Bronchial epithelial cell (primary cell): Measurements from ENCODE around the gene ITM2B. TPM values are rescaled to one million over a fixed set of nuclear protein-coding genes. Genes with fewer than 3 reads are reported as not detected.
"Not testable (repeated sequence)": the region's sequence is repeated elsewhere in the genome, so short reads cannot be mapped to it uniquely, and the experiment has no call there.

Experiments used
- DNase-seq: peaks from one replicate; pipeline ENCODE4 v3.0.0-alpha.2; 2010; ENCODE audit warnings: low read depth
- FAIRE-seq: peaks from 2 replicates; lab custom pipeline; 2011; peaks lifted over from hg19 to GRCh38; lab: Jason Lieb, UNC
- H3K27me3 ChIP-seq: 2 replicates; pipeline ENCODE4 v1.5.1; 2011; ENCODE audit warnings: low read length; ENCODE audit not compliant: control insufficient read depth, insufficient read depth
- H3K36me3 ChIP-seq: 2 replicates; pipeline ENCODE4 v1.5.1; 2011; ENCODE audit warnings: low read length; ENCODE audit not compliant: control insufficient read depth, insufficient read depth
- H3K4me3 ChIP-seq: 2 replicates; pipeline ENCODE4 v1.5.1; 2011; ENCODE audit warnings: mild to moderate bottlenecking, low read depth, low read length, control low read depth
- CTCF ChIP-seq: IDR thresholded peaks from 2 replicates; pipeline ENCODE4 v1.5.1; 2011; ENCODE audit warnings: mild to moderate bottlenecking, moderate library complexity, low read length, control low read depth, inconsistent platforms; ENCODE audit not compliant: insufficient read depth, severe bottlenecking
- total RNA-seq: library from RNA; depleted of rRNA; stranded (reverse); fragments of >200 nt; gene quantifications from 2 replicates; pipeline ENCODE4 v1.2.1, GENCODE V29; 2014

Gene ITM2B
- total RNA-seq, 1 donor from 2014 or later = 57.4 TPM

DNA sequence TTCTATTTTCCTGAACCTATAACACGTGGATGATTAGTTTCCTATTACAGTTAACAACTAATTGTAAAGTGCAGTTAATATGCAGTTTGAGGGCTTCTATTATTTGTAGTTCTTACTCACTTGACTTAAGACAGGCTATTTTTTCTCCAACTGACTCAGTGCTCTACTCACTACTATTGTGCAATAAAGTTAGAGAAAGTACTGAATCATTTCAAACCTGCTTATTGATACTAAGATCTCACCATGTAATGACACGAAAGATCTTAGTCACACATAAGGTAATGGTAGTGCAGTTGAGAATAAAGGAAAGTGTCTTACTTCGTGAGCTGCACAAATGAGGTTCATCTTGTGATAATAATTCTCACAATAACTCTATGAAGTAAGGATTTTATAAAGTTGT, 22.8 kb upstream of the ITM2B start:
- TF ChIP-seq CTCF = no peak
- Histone ChIP-seq H3K36me3 (no peaks in the 10 kb centered on the region), H3K4me3 (no peak overlapping the region), H3K27me3 (no peaks in the 10 kb centered on the region)
- no peak for FAIRE-seq
- peak; percentile 100 for DNase-seq

DNA sequence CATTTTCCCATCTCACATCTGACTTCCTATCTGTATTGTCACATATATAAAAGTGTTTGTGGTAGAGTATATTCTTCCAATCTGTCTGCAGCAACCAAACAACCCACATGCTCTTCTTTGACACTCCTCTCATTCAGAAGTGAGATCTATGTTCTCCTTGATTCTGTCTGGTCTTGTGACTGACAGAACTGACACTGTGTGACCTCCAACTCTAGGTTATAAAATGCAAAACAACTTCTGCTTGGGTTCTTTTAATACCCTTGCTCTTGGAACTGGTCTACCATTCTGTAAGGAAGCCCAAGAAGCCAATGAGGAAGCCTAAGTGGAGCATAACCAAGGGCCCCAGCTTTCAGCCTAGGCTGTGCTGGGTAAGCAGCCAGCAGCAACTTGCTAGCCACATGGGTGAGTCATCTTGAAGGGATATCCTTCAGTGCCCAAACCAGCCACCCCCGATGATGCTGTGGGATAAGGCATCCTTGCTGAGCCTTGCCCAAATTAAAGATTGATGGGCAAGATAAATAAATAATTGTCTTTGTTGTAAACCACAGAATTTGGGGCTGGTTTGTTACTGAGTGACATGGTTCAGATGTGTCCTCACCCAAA, 18.4 kb upstream of the ITM2B start:
- no peak for FAIRE-seq
- H3K36me3 ChIP-seq = no peaks in the 10 kb centered on the region
- no peak overlapping the region for H3K4me3 ChIP-seq
- H3K27me3 ChIP-seq = no peaks in the 10 kb centered on the region
- peak; percentile 49 for DNase-seq
- no peak for TF ChIP-seq CTCF

DNA sequence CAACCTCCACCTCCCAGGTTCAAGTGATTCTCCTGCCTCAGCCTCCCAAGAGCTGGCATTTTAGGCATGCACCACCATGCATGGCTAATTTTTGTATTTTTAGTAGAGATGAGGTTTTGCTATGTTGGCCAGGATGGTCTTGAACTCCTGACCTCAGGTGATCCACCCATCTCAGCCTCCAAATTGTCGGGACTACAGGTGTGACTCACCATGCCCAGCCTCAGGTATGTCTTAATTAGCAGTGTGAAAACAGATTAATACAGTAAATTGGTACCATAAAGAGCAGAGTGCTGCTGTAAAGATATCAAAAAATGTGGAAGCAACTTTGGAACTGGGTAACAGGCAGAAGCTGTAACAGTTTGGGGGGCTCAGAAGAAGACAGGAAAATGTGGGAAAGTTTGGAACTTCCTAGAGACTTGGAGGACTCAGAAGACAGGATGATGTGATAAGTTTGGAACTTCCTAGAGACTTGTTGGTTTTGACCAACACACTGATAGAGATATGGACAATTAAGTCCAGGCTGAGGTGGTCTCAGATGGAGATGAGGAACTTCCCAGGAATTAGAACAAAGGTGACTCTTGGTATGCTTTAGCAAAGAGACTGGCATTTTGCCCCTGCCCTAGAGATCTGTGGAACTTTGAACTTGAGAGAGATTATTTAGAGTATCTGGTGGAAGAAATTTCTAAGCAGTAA, 17.3 kb upstream of the ITM2B start:
- H3K4me3 ChIP-seq, H3K36me3 ChIP-seq, H3K27me3 ChIP-seq, FAIRE-seq, DNase-seq: not testable (repeated sequence)

- no peak for TF ChIP-seq CTCF
- FAIRE-seq (no peak), DNase-seq (no peak)
- H3K4me3 ChIP-seq = no peak overlapping the region
- no peaks in the 10 kb centered on the region for H3K36me3 ChIP-seq
- no peaks in the 10 kb centered on the region for H3K27me3 ChIP-seq
Measured at GRCh38 chr13:48216204-48216711, 16.7 kb upstream of the ITM2B start.

GRCh38 chr13:48220592-48220980, 12.4 kb upstream of the ITM2B start:
- TF ChIP-seq CTCF = no peak
- DNase-seq = no peak
- Histone ChIP-seq H3K27me3 (no peaks in the 10 kb centered on the region), H3K36me3 (no peaks in the 10 kb centered on the region), H3K4me3 (no peak overlapping the region)
- no peak for FAIRE-seq

DNA sequence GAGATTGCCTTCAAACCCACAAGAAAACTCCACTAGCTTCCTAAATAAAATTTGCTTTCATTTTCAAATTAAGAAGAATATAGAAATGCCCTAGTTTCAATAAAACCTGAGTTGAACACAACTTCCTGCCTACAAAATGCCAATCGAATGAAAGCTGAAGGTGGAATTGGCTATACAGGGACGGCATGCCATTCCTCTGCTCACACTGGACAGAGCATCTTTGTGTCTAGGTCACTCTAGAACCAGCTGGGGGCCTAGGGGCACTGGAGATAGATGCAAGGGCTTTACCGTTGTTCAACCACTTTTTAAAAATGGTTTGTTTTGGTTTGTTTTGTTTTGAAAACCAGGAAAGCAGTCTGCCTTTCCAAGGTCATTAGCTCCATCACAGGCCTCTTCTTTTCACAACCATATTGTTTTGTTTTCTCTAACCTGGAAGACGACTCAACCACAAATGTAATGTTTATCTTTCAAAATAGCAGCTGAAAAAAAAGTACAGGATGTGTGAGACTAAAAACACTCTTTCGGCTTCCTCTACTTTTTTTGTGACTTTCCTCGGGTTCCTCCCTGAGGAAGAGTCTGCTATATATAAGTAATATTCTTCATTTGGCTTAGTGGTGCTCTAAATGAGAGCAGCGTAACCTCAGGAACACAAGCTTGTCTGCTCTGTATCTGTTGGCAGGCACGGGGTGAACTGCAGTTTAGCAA, 11.9 kb upstream of the ITM2B start:
- TF ChIP-seq CTCF = no peak
- no peak overlapping the region for H3K4me3 ChIP-seq
- no peaks in the 10 kb centered on the region for H3K36me3 ChIP-seq
- no peaks in the 10 kb centered on the region for H3K27me3 ChIP-seq
- FAIRE-seq (no peak), DNase-seq (no peak)
